AG10803 (cell line): ENCODE measurements around the gene GAB1.

ENCODE experiments used
- DNase-seq: peaks from one replicate; pipeline ENCODE4 v3.0.0; 2010; ENCODE audit warnings: low read depth
- H3K4me3 ChIP-seq: 2 replicates; pipeline ENCODE4 v1.5.1; 2011; ENCODE audit warnings: mild to moderate bottlenecking, low read length, control low read depth
- TF ChIP-seq, protein P1 (sequence below): conservative IDR thresholded peaks from 2 replicates; pipeline ENCODE4 v1.5.1; 2011; ENCODE audit warnings: mild to moderate bottlenecking, low read length, control low read depth, inconsistent platforms

Gene GAB1

DNA sequence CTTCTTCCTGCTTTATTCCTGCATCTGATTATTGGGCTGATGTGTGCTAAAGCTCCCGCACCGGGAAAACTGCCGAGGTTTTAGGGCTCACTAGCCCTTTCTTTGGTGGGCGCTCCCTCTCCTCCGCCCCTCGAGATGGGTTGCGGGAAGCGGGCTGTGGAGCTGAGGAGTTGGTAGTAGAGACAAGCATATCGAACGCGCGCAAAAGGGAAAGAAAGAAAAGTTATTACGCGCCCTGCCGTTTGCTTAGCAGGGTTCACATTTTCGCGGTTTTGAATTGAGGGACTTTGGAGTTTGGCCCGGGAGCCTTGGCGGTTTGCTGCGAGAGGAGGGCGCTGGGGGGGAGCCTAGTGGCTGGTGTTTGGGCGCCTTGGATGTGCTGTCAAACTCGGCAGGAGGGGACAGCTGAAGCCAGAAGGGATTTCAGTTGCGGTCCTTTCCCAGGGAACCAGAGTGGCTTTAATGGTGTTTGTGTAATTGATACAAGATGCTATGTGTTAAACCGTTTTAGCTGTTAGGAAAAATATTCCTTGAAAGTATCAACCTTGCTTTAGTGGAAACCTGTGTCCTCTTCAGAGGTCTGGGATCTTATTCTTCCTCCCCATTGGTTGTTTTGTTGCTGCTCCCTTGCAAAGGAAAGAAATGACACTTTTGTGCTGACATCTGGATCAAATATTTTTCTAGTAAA is 1.1 kb downstream of the GAB1 start:
- peak; percentile 55 for DNase-seq
- TF ChIP-seq, protein P1, sequence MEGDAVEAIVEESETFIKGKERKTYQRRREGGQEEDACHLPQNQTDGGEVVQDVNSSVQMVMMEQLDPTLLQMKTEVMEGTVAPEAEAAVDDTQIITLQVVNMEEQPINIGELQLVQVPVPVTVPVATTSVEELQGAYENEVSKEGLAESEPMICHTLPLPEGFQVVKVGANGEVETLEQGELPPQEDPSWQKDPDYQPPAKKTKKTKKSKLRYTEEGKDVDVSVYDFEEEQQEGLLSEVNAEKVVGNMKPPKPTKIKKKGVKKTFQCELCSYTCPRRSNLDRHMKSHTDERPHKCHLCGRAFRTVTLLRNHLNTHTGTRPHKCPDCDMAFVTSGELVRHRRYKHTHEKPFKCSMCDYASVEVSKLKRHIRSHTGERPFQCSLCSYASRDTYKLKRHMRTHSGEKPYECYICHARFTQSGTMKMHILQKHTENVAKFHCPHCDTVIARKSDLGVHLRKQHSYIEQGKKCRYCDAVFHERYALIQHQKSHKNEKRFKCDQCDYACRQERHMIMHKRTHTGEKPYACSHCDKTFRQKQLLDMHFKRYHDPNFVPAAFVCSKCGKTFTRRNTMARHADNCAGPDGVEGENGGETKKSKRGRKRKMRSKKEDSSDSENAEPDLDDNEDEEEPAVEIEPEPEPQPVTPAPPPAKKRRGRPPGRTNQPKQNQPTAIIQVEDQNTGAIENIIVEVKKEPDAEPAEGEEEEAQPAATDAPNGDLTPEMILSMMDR, result 0 out of 2 replicates have a peak, but pooled peaks have one; percentile 8
- H3K4me3 ChIP-seq, result peak overlapping the region; percentile 79

DNA sequence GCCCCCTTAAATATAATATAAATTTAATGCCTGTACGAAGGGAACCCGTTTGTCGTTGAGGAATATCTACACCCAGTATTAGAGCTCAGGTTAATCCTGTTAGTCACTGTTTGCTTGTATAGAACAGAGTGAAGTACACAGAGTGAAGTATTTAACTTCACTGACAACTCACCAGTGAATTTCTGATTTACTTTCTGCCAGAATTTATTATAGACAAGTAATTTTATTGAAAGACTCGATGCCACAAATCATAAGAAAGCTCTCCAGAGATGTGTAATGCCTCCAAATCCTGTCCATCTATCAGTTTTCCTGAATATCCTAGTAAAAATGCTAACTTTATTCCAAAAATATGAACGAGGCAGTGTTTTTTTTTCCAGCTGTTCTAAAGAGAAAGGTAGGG is 1.6 kb downstream of the GAB1 start:
- no peak for DNase-seq
- H3K4me3 ChIP-seq, result peak overlapping the region; percentile 79

DNA sequence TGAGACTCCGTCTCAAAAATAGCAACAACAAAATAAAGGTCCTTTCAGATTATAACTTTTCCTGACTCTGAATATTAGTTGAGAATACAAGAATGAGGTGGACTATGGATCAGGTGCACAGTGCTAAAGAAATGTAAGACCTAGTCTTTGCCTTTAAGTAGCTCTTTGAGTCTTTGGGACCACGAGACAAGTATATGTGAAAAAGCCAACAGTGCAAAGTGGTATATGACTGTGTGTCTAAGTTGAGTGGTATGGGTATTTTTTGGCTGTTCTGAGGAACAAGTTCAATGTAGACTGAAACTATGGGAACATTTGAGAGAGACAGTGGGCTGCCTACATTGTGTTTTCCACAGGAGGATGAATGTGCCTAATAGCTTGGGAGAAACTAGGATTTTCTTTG is 2.8 kb downstream of the GAB1 start:
- DNase-seq, result no peak
- no peak overlapping the region for H3K4me3 ChIP-seq
- TF ChIP-seq, protein P1, result no peak

More for the DNA sequence above, 1.6 kb downstream of the GAB1 start:
- TF ChIP-seq, protein P1, result no peak

DNA sequence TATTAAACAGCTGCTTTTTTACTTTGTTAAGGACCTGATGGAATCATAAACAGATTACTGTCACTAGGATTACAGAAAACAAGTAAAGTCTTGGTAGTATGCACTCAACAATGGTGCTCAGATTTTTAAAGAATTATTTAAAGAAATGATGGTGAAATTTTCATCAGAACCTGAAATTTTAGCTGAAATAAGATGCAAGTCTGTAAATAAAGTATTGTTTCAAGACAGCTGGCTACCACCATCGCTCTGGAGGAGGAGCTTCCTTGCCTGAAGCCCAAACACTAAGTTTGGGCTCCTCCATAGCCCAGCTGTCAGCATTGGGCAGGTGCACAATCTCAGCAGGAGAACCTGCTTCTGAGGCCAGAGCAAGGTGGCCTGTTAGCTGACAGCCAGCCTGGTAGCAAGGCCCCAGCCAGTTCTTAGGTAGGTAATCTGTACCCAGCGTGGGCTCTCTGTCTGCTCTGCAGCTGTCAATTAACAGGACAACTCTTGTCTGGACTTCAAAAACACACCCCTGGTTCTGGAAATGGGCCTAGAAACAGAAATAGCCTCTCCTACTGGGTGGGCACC is 4.6 kb downstream of the GAB1 start:
- TF ChIP-seq, protein P1, result no peak
- no peak overlapping the region for H3K4me3 ChIP-seq
- no peak for DNase-seq

DNA sequence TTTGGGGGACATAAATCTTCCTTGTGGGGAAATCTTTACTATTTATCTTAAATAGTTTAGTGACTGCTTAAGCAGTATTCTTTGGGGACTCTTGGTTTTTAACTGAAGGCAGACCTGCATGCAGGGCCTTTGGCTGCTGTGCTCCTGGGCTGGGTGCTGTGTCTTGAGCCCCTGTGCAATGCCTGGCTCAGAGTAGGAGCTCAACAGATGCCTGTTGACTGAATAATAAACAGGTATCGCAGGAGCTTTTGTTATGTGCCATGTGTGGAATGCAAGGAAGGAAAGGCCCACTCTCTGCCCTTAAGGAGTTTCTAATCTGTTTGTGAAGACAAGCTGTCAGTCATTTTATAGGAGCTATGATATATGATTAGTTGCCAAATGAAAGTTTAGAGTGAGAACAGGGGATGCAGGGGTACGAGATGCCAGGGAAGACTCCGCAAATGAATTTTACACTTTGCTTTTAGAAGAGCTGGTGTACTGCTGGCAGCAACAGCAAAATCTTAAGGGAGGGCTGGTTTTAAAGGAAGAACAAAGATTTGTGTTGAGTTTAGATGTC is 6.7 kb downstream of the GAB1 start:
- no peak for DNase-seq
- TF ChIP-seq, protein P1, result no peak
- no peak overlapping the region for H3K4me3 ChIP-seq

DNA sequence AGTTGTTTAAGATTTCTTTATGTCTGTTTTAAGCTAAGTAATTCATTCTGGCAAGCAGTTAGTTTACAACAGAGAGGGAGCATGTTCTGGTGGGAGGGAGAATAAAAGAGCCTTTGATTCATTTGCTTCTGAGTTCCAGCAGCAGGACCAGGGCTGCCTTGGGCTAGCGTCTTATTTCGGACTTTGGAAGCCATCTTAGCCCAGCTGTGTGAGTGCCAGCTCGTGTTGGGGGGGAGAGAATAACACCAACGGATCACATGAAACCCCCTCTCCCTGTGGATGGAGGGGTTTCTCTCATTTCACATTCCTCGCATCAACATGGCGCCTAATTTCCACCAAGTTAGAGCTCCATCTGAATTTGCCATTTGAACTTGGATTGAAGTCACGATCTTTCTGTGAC is 7.4 kb downstream of the GAB1 start:
- TF ChIP-seq, protein P1, result no peak
- H3K4me3 ChIP-seq, result no peak overlapping the region
- DNase-seq, result no peak

DNA sequence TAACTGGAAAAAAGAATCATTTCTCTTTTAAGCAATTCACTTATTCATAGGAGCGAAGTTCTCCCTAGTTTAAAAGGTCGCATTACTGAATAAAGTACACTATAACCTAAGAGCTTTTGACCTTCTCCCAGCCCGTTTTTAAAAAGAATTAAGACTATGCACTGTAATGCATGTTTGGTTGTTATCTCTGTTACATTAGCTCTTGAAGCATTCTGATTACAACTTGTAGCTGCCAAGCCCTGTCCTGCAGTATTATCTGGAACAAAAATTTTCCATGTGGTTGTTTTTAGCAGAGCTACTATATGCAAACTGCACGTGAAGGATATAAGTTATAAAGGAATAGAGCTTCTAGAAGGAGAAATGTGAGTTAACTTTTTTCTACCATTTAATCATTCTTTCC is 8.1 kb downstream of the GAB1 start:
- no peak overlapping the region for H3K4me3 ChIP-seq
- TF ChIP-seq, protein P1, result no peak
- DNase-seq, result no peak
